ENCODE measurements around the gene BCAR1.

DNA sequence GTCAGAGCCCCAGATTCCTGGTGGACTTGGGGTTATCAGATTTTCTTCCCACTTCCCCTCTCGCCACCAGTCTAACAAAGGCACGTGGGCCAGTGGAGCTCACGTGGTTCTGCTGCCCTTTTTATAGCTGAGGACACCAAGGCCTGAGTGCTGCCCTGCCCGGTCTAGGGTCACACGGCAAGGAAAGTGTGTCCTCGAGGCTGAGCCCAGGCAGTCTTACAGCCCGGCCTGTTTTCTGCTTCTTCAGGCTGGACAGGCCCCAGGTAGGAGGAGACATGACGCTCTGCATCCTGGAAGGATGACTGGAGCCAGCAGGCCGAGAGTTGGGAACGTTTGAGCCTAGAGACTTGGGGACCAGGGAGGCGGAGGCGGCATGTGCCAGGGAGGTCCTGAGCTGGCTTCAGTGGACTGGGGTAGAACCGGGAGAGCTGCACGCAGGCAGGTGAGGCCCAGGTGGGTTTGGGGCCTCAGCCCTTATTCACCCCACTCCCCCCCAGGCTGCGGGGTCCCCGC lies 29.1 kb downstream of the BCAR1 start:
- TF ChIP-seq, protein P1, sequence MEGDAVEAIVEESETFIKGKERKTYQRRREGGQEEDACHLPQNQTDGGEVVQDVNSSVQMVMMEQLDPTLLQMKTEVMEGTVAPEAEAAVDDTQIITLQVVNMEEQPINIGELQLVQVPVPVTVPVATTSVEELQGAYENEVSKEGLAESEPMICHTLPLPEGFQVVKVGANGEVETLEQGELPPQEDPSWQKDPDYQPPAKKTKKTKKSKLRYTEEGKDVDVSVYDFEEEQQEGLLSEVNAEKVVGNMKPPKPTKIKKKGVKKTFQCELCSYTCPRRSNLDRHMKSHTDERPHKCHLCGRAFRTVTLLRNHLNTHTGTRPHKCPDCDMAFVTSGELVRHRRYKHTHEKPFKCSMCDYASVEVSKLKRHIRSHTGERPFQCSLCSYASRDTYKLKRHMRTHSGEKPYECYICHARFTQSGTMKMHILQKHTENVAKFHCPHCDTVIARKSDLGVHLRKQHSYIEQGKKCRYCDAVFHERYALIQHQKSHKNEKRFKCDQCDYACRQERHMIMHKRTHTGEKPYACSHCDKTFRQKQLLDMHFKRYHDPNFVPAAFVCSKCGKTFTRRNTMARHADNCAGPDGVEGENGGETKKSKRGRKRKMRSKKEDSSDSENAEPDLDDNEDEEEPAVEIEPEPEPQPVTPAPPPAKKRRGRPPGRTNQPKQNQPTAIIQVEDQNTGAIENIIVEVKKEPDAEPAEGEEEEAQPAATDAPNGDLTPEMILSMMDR (IDR thresholded peaks at IDR 0.05): no peak
- no peak for TF ChIP-seq POLR2A (IDR thresholded peaks at IDR 0.05)
